TTC549 (cell line): ENCODE results near the gene PRADC1.

Source experiments
- FAIRE-seq: peaks from 2 replicates; lab custom pipeline; 2012; peaks lifted over from hg19 to GRCh38; lab: Jason Lieb, UNC

The PRADC1 gene

DNA sequence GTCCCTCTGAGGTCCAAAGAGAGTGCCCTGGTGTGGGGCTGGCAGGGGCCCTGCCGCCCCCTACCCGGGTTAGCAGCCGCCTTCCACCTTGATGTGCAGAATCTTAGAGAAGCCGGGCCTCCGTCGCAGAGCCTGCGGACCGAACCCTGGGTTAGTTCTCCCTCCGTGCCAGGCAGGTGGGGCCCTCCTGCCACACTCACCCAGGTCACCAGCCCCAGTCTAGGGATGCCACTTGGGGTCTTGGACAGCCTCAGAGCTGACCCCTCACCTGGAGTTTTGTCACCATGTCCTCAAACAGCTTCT is 25.8 kb upstream of the PRADC1 start:
- FAIRE-seq: no peak

DNA sequence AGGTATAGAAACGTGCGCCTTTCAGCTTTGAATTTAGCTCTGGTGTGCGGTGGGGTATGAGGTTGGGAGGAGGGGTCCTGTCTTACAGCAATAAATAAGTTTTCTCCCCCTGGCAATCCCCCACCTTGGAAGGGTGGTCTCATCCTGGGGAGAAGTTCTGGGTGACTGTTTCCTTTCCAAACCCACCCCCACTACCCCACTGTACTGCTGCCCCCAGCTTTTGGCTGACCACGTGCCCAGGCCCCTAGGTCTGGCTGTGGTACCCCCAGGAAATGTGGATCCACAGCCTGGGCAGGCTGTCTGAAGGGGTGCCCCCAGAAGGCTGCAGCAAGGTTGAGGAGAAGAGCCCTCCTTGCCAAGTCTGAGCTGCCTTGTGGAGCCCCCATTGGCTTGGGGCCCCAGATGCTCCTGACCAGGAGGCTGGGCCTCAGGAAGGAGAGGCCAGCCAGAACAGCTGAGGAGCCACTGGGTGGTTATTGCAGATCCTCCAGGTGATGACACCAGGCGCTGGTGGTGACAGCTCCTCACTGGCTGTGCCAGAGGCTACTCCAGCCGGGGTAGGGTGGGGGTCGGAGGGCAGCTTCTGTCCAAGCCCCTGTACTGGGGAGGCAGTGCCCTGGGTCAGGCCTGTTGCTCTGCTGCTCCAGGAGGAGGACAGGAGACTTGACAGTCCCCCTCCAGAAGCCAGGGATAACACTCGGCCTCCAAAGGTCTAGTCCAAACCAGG is 25.3 kb upstream of the PRADC1 start:
- no peak for FAIRE-seq

DNA sequence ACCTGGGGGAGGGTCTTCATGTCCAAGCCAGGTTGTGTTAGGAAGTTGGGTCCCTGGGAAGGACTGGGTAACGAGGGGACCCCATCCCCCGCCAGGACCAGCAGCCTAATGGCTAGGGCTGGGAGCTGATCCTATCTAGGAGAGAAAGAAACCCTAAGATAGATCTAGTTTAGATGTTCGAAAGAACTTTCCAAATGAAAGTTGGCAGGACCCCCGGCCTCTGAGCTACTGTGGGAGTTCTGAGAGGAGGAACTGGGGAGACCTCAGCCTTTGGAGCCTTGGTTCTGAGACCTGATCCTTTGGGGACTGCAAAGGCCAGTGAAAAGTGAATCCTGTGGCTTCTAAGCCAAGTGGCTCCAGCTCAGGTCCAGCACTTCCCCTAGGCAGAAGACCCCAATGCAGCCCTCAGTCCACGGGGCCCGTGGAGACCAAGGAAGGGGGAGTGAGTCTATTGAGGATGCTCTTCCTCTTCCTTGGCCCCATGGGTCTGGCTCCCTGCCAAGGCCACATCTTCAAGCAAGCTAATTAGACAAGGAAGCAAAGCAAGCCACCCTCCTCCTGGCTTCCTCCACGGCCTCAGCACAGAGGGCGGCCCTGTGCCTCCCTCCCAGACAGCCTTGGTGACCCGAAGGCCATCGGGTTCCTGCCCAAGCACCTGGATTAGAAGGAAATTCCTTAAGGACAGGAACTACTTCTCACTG is 24.5 kb upstream of the PRADC1 start:
- no peak for FAIRE-seq

DNA sequence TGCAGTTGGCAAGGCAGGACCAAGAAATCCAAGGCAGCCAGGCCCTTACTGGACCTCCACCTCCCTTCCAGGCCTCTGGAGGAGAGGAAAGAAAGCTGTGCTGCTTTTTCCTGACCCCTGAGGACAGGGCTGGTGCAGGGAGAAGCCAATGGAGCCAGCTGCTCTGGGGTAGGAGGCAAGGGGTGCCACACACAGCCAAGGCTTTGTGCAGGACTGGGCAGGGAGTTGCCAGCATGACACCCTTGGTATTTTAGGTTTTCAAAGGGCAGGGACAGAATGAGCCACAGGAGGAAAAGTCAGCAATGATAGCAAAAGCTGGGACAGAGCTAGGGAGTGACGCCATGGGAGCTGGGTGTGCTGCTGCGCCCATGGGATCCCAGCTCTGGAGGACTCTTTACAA is 24.0 kb upstream of the PRADC1 start:
- FAIRE-seq: no peak

DNA sequence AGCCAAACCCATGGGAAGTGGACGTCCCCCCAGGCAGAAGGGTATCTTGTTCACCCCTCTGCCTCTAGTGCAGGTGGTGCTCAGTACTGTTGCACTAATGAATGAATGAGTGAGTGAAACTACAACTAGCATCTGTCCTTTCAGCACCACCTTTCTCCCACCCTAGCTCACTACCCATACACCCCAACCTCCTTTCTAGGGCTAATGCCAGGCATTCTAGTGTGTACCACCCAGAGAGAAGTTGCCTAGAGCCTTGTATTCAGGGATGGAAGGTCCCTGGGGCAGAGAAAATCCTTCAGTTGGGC is 23.5 kb upstream of the PRADC1 start:
- FAIRE-seq: no peak

DNA sequence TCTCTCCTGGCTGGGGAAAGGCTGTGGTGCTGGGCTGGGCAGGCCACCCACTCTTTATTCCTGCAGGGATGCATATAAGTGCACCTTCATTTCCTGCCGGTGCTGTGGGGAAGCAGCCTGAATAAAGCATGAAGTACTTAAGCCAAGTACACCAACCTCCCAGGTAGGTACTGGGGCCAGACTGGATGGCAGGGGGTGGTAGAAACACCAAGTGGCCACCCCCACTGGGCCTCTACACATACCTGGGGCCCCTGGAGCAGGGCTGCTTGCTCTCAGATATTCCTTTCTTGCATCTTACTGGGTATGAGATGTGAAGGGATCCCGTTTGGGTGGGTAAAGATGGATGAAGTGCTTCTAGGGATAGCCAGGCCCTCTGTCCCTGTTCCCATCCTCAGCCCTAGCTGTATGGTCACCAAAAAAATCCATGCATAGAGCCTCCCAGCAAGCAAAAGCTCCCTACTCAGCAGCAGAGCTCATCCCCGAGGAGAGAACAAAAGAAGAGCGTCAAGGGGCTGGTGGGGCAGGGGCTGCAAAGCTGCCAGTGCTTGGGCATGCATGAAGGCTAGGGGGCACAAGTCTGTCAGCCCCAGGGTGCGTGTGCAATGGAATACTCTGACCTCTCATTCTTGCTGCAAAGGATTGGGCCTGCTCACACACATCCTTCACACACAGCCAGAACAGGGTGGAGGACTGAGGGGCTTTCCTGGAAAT is 23.0 kb upstream of the PRADC1 start:
- FAIRE-seq: no peak

DNA sequence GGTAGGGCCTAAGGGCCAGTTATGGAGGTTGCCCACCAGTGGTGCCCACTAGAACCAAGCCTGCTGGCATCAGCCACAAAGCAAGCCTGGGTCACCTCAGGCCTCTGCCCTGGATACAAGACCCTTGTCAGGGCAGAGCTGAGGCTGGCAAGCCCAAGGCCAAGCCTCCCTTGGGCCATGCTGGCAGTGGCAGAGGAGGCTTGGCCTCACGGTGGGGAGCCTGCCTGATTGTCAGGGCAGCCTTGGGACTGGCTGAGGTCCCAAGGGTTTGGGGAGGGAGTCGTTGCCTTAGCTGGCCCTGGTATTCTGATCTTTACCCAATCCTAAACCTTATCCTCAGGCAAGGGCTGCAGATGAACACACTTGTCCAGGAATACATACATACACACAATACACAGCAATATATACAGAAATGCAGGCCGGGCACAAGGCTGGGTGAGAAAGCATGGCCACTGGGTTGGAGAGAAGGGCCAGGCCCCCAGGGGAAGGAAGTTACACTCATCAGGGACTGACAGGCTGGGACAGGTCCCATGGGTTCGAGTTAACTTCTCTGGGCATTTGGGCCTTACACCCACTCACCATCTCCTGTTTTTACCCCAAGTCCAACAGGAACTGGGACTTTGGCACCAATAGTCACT is 22.1 kb upstream of the PRADC1 start:
- no peak for FAIRE-seq

DNA sequence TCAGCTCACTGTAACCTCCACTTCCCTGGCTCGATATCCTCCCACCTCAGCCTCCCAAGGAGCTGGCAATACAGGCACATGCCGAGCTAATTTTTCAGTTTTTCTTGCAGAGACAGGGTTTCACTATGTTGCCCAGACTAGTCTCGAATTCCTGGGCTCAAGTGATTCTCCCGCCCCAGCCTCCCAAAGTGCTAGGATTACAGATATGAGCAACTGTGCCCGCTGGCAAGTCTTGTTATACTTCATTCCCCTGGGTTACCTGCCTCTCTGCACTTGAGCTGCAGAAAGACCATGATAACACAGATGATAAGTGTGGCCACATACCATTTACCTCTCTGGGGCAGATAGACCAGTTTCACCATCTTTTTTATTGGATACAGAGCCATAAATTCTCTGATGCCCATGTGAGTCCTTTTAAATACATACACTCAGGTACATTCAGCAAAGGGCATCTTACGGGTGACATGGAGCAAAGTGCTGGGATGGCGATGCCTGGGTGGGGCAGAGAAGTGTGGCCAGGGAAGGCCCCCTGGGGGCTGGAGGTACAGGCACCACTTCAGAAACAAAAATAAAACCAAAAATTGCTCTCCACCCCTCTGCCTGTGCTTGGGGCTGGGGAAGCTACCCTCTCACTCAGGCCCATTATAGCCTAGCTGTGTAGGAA is 21.4 kb upstream of the PRADC1 start:
- FAIRE-seq: no peak

DNA sequence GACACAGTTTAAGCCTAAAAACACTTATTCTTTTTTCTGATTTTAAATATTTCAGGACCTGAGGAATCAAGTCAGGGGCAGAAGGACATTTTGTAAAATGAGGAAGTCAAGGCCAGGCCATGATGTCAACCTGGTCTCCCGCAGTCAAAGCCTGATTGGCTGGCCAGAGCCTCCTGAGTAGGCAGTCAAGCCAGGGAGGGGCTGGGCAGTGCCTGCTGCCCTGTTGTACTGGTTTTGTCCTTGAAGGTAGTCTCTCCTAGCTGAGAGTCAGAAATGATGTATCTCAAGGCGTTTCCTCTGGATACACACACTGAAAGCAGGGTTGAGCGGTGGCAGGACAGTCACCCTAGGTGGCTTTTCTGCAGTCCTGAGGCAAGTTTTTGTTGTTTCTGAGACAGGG is 20.9 kb upstream of the PRADC1 start:
- no peak for FAIRE-seq

DNA sequence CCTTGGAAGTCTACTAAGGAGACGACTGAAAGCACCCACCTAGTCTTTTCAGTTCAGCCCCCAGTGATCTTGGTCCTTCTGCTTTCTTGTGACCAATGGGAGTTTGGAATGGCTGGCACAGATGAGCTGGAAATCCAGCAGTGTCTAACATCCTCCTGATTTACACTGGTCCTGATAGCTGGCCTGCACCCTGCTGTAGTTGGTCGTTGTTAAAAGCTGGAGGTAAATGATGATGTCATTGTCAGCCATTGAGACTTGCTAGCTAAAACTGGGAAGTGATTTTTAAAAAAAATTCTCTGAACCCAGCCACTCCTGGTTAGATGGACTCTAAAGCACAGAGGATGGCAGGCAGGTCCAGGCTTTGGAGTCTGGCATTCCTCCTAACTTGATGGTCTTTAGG is 20.4 kb upstream of the PRADC1 start:
- FAIRE-seq: no peak

DNA sequence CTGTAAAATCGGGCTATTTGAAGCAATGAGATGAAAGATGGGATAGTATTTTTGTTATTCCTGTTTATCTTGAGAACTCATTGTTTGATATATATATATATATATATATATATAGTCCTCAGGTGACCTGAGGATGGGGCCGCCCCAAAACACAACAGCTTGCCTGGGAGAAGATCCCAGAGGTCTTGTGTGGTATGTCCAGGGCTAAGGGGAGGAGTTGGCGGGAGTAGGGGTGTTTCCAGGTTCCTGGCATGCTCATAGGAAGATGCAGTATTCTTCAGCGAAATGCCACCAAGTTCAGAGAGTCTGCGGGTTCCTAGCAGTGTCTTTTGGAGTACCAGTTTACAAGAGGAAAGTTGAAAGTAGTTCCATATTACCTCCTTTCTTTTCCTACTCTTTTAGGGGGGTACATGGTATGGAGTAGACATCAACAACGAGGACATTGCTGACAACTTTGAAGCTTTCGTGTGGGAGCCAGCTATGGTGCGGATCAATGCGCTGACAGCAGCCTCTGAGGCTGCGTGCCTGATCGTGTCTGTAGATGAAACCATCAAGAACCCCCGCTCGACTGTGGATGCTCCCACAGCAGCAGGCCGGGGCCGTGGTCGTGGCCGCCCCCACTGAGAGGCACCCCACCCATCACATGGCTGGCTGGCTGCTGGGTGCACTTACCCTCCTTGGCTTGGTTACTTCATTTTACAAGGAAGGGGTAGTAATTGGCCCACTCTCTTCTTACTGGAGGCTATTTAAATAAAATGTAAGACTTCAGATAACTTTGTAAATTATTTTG is 19.4 kb upstream of the PRADC1 start:
- no peak for FAIRE-seq

DNA sequence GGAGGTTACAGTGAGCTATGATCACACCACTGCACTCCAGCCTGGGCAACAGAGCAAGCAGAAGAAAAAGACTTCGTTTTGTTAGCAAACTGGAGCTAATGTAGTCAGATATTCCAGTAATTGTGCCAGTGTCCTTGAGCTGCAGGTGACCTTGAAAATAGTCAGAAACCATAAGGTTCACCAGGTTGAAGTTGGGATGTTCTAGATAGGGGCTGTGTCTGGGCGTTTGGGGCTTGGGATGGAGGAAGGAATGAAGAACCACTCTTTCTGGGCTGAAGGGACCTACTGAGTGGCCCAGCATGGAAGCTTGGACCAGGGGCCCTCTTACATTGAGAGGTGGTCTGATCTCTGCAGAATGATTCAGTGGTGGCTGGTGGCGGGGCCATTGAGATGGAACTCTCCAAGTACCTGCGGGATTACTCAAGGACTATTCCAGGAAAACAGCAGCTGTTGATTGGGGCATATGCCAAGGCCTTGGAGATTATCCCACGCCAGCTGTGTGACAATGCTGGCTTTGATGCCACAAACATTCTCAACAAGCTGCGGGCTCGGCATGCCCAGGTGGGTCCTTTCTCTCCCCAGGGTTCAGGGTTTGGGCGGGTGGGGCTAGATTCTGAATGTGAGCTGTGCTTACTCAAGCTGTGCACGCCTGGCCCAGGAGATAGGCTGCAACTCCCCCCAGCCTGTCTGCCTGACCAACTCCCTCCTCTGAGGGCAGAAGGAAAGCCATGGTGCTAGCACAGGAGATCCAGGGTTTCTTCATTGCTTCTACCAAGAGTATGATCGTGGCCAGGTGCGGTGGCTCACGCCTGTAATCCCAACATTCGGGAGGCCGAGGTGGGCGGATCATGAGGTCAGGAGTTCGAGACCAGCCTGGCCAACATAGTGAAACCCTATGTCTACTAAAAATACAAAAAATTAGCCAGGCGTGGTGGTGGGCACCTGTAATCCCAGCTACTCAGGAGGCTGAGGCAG is 18.1 kb upstream of the PRADC1 start:
- FAIRE-seq: no peak

DNA sequence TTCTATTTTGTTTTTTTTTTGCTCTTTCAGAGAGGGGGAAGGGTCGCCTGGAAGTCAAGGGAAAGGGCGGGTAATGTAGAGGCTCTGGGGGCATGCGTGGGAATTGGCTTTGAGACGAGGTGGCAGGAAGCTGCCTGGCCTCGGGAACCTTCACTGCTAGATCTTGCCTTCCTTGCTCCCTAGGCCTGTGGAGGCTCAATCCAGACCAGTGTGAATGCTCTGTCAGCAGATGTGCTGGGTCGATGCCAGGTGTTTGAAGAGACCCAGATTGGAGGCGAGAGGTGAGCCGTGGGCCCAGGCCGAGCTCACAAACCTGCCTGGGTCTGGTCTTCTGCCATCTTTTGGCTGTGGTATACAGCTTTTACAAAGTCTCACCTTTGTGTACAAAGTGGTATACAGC is 16.6 kb upstream of the PRADC1 start:
- no peak for FAIRE-seq

DNA sequence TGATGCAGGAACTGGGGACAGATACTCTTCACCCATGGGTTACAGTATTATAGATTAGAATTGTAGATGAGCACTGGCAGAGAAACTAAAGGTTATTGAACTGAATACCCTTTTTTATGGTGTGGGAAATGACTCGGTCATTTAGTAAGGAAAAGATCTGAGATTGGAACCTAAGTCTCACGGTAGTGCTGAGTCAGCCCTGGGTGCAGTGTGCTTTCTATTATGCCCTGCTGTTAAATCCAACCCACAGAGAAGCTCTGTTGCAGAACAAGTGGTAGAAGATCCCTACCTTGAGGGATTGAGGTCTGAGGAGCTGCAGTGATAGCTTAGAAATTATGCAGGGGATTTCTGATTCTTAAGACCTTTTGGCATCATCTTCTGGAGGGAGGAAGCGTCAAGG is 13.8 kb upstream of the PRADC1 start:
- no peak for FAIRE-seq

DNA sequence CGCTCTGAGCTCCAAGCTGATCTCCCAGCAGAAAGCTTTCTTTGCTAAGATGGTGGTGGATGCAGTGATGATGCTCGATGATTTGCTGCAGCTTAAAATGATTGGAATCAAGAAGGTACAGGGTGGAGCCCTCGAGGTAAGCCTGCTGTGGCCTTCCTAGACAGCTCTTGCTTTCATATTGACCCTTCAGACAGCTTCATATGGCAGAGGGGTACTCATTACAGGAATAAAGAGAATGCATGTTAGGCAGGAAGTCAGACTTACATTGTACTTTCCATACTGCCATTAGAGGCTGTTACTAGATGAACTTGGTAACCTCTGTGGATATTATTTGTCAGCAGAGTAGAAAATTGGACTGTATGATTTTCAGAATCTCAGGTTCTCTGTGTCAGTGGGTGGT is 11.5 kb upstream of the PRADC1 start:
- FAIRE-seq: no peak

DNA sequence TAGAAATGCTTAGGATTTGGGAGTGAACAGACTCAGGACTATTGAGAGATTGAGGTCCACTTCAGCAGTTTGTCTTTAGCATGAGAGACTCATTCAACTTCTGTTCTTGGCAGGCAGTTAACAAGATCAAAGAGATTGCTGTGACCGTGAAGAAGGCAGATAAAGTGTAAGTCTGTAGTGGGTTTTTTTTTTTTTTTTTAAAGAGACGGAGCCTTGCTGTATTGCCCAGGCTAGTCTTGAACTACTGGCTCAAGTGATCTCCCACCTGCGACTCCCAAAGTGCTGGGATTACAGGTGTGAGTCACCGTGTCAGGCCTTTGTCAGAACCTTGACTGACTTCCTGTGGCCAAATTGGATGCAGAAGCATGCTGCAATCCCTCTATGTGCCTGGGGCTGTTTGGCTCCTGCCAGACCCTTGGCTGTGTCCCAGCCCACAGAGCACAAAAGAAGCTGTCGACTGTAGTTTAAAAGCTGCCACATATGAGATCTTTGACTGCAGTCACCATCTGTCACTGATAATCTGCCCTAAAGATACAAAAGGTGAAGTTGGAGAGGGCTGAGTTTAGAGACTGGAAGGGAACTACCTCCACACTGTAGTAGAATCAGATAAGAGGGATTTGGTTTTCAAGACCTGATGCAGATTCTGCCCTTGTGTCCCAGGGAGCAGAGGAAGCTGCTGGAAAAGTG is 11.0 kb upstream of the PRADC1 start:
- no peak for FAIRE-seq

DNA sequence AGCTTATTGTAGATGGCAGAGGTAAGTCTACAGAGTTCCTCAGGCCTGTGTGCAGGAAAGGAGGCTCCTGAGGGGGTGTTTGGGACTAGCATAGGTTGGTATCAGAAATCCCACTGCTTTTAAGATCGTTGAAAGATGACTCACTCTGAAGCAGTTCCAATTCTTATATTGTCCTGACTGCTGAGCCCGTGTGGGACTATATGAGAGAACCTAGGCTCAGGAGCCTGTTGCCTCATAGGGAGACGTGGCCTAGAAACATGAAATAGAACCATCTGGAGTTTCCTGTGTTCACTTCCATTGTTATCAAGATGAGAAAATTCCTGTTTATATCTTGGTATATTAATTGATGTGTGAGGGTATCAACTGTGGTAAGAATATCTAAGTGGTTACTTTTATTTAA is 6.7 kb upstream of the PRADC1 start:
- FAIRE-seq: no peak

DNA sequence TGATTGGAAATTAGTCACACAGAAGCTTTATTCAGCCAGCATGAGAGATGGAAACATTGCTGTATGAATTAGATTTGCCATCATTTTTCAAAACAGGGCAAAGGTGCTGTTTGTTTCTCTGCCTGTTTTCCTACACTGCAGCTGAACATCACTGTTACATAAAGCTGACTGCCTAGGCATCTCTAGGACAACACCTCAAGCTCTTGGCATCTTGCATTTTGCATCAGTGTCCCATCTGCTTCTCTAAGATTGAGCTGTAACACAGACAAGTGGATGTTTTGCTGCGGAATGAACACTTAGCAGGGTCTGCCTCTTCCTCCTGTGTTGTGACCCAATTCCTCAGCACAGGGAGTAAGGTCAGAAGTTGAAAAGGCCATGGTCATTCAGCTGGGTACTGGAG is 5.9 kb upstream of the PRADC1 start:
- FAIRE-seq: no peak

DNA sequence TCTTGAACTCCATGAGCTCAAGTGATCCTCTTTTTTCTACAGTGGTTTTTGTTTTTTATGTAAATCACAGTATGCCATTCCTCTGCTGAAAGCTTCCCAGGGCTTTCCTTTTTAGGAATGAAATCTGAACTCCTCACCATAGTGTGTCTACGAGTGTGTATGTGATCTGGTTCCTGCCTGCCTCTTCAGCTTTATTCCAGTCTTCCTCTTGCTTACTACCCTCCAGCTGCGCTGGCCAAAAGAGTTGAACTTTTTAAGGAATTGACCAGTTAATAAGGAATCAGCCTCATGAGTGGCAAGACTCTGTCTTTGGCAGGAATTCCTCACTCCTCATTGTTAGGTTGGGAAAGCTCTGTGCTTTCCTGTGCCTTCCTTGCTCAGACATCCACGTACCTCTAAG is 5.1 kb upstream of the PRADC1 start:
- FAIRE-seq: no peak

DNA sequence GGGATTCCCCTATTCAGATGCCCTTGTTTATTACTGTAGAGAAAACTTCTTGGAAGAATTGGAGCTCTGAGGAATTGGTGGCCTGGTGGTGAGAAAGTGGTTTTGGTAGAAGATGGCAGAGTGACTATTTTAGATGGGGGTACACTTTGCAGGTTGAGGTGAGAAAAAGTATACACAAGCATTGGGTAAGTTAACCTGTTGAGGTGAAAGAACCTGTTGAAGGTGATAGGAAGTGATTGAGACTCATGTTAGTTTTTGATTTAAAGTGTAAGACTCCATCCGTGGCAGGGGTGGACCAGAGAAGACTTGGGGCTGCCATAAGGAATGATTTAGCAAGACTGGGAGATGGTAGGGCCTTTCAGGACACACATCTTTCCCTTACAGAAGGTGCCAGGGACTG is 4.1 kb upstream of the PRADC1 start:
- FAIRE-seq: no peak
